Upper lobe of left lung (tissue), 6 donors: Measurements from ENCODE around the gene EIF2B4. TPM values are rescaled to one million over a fixed set of nuclear protein-coding genes. Genes with fewer than 3 reads are reported as not detected.

Experiments
- ATAC-seq, 2 donors: fragments of 200-7000 bp; cut with Tn5 transposase; one replicate each; pipeline ENCODE4 v1.9.1; 2022; ENCODE audit warnings: mild to moderate bottlenecking in 2 of 2, moderate library complexity in 2 of 2; ENCODE audit not compliant: low FRiP score in 2 of 2
- DNase-seq, 2 donors: peaks; one replicate each; pipeline ENCODE4 v3.0.0-alpha.2; 2019 to 2020
- H3K27ac ChIP-seq, 4 donors: fragments of 200-600 bp; sonication (generic); one replicate each; pipeline ENCODE4 v1.5.1; 2016 to 2019
- H3K27me3 ChIP-seq, 4 donors: fragments of 200-600 bp; sonication (generic); one replicate each; pipeline ENCODE4 v1.5.1; 2017 to 2019
- H3K36me3 ChIP-seq, 4 donors: fragments of 200-600 bp; sonication (generic); one replicate each; pipeline ENCODE4 v1.5.1; 2016 to 2019
- H3K4me1 ChIP-seq, 4 donors: fragments of 200-600 bp; sonication (generic); one replicate each; pipeline ENCODE4 v1.5.1; 2018 to 2019
- H3K4me3 ChIP-seq, 4 donors: fragments of 200-600 bp; sonication (generic); one replicate each; pipeline ENCODE4 v1.5.1; 2017 to 2019; ENCODE audit warnings: mild to moderate bottlenecking in 2 of 4, moderate library complexity in 1 of 4
- H3K9me3 ChIP-seq, 4 donors: fragments of 200-600 bp; sonication (generic); one replicate each; pipeline ENCODE4 v1.5.1; 2018 to 2019
- EP300 ChIP-seq, 4 donors: sonication (generic); formaldehyde crosslinking; IDR thresholded peaks; one replicate each; pipeline ENCODE4 v1.5.1; 2017; ENCODE audit warnings: antibody characterized with exemption in 4 of 4, control low read depth in 2 of 4
- POLR2A ChIP-seq, 4 donors: fragments of 450-650 bp; IDR thresholded peaks; one replicate each; pipeline ENCODE4 v1.5.1; 2016 to 2017; ENCODE audit warnings: antibody characterized with exemption in 4 of 4, mild to moderate bottlenecking in 2 of 4
- POLR2AphosphoS5 ChIP-seq, 2 donors: sonication (generic); formaldehyde crosslinking; IDR thresholded peaks; one replicate each; pipeline ENCODE4 v1.5.1; 2017; ENCODE audit warnings: antibody characterized with exemption in 2 of 2
- WGBS, 2 donors: methylation state at CpG; one replicate each; pipeline ENCODE4 v1.1.5; 2017 to 2018; 5-methylcytosine and 5-hydroxymethylcytosine counted together
- total RNA-seq, 6 donors: library from RNA; depleted of rRNA in 4 of 6; stranded (reverse); fragments of >200 nt in 4 of 6; gene quantifications; one replicate each; pipeline versions ENCODE4 v1.1.0 to v1.2.1, GENCODE V29; 2016 to 2021
- TF ChIP-seq, protein P1 (sequence below), 6 experiments: fragments of 450-650 bp in 4 of 6; fragments of 200-600 bp in 2 of 6; sonication (generic) in 2 of 6; IDR thresholded peaks; one replicate each; pipeline ENCODE4 v1.5.1; 2016 to 2019; ENCODE audit warnings: antibody characterized with exemption in 6 of 6
- donor health status: DM: no; HTN: no; CAD: no; lungs with moderate emphysema.
- donor health status: DM: no; HTN: yes; CAD: no; lungs with severe emphysema.

Gene EIF2B4
- total RNA-seq, result 10 to 100 TPM; 24.8 to 48.2 (median 29.8) TPM

DNA sequence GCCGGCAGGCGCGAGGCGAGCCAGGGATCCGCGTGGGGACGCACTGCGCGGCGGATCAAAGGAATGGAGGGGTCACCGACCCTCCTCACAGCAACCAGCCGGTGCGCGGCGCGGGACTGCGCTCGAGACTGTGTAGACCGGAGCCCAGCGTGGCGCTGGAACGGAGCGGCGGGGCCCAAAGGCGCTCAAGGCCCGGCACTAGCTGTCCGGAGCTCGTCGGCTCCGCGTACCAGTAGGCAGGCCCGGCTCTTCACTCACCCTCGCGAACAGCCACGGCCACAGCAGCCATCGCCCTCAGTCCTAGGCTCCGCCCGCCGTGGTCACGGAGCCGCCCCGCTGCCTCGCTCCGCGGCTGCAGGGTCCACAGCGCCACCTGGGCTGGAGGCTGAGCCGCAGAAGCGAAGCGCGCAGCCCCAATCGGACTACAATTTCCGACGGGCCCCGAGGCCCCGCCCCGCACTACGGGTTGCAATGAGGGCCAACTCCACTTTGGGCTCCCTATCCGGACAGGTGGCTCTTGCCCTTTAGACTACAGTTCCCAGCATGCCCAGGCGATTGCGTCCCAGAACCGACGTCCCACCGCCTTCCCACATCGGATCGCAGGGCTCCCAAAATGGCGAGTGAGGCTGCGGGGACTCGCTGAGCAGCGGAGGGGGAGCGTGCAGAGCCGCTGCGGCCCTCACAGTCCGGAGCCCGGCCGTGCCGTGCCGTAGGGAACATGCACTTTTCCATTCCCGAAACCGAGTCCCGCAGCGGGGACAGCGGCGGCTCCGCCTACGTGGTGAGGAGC, at the start of gene EIF2B4, which contains the start of gene SNX17:
Gene EIF2B4, minus strand, starts transcription at position 313 of the 790 bp plus-strand sequence. Its CDS starts 24 bp downstream, at position 289.
Gene SNX17, plus strand, starts transcription at position 591 of the 790 bp plus-strand sequence. Its CDS starts 128 bp downstream, at position 719.
- DNase-seq, result peak; percentile 99 to 100
- H3K9me3 ChIP-seq, result no peaks in the 10 kb centered on the region
- H3K27ac ChIP-seq, result peak within 1 kb of the TSS; percentile 88 to 96 (median 94)
- peaks cover 35 to 66% (median 57%) of the 10 kb centered on the region in 4 donors for H3K36me3 ChIP-seq
- TF ChIP-seq EP300 (IDR thresholded peaks at IDR 0.05) (peak in 1 of 4 donors; percentile 79), POLR2A (IDR thresholded peaks at IDR 0.05) (peak in 3 of 4 donors; percentile 74 to 81 (median 75)), POLR2AphosphoS5 (IDR thresholded peaks at IDR 0.05) (peak; percentile 96 to 97)
- TF ChIP-seq, protein P1, sequence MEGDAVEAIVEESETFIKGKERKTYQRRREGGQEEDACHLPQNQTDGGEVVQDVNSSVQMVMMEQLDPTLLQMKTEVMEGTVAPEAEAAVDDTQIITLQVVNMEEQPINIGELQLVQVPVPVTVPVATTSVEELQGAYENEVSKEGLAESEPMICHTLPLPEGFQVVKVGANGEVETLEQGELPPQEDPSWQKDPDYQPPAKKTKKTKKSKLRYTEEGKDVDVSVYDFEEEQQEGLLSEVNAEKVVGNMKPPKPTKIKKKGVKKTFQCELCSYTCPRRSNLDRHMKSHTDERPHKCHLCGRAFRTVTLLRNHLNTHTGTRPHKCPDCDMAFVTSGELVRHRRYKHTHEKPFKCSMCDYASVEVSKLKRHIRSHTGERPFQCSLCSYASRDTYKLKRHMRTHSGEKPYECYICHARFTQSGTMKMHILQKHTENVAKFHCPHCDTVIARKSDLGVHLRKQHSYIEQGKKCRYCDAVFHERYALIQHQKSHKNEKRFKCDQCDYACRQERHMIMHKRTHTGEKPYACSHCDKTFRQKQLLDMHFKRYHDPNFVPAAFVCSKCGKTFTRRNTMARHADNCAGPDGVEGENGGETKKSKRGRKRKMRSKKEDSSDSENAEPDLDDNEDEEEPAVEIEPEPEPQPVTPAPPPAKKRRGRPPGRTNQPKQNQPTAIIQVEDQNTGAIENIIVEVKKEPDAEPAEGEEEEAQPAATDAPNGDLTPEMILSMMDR (IDR thresholded peaks at IDR 0.05), result peak; percentile 38 to 92 (median 81)
- peaks cover 28 to 45% (median 32%) of the 10 kb centered on the region in 4 donors for H3K4me1 ChIP-seq
- peak; percentile 98 to 99 for ATAC-seq
- H3K4me3 ChIP-seq, result peak within 1 kb of the TSS; percentile 71 to 98 (median 93)
- 0% methylated on average over 35 to 41 of the region's 85 CpGs for WGBS, 2 donors
- no peaks in the 10 kb centered on the region for H3K27me3 ChIP-seq

DNA sequence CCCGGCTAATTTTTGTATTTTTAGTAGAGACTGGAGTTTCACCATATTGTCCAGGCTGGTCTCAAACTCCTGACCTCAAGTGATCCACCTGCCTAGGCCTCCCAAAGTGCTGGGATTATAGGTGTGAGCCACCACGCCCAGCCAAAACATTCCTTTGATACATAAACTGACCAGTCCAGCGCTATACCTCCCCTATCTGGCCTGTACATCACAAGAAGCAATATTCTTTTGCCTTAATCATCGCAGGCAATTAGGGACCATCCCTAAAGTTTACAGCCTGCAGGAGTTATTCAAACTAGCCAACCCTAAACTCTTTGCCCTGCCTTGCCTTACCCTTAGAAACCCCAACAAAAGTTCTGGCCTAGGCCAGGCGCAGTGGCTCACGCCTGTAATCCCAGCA, 46.0 kb upstream of the EIF2B4 start:
- Histone ChIP-seq H3K27ac (no peak overlapping the region), H3K27me3 (no peaks in the 10 kb centered on the region), H3K4me1 (no peaks in the 10 kb centered on the region), H3K36me3 (no peaks in the 10 kb centered on the region), H3K4me3 (no peak overlapping the region), H3K9me3 (no peaks in the 10 kb centered on the region)
- ATAC-seq, result no peak
- 98 to 99% methylated on average over 6 of the region's 6 CpGs for WGBS, 2 donors
- TF ChIP-seq POLR2A (IDR thresholded peaks at IDR 0.05) (no peak), EP300 (IDR thresholded peaks at IDR 0.05) (no peak), POLR2AphosphoS5 (IDR thresholded peaks at IDR 0.05) (no peak)
- TF ChIP-seq, protein P1 (IDR thresholded peaks at IDR 0.05), result no peak
- DNase-seq, result no peak

DNA sequence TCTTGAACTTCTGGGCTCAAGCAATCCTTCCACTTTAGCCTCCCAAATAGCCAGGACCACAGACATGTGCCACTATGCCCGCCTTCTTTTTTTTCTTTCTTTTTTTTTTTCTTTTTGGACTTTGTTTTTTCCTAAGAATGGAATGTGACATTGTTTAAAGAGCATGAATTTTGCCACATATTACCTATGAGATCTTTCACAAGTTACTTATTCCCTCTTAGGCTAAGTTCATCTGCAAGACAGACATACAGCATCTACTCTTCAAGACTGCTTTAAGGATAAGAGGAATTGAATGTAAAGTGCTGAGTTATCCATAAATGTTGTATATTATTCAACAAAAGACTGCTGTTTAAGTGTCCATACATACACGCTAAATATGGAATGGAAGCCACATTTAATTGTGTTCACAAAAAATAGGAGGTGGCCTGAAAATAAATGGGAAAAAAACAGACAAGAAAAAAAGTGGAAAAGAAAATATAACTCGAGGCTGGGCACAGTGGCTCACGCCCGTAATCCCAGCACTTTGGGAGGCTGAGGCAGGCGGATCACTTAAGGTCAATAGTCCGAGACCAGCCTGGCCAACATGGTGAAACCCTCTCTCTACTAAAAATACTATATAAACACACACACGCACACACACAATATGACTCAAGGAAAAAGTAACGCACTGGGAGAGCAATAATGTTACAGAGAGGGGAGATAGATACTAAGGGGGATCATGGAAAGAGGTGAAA, 42.4 kb upstream of the EIF2B4 start:
- Histone ChIP-seq H3K27ac (no peak overlapping the region), H3K9me3 (no peaks in the 10 kb centered on the region), H3K36me3 (peaks cover 0 to under 1% (median 0%) of the 10 kb centered on the region in 4 donors), H3K27me3 (no peaks in the 10 kb centered on the region), H3K4me3 (no peak overlapping the region), H3K4me1 (peaks cover 12 to 18% (median 16%) of the 10 kb centered on the region in 4 donors)
- no peak for ATAC-seq
- WGBS, 2 donors, result 85 to 90% methylated on average over 9 of the region's 9 CpGs
- no peak for DNase-seq
- TF ChIP-seq POLR2AphosphoS5 (IDR thresholded peaks at IDR 0.05) (no peak), EP300 (IDR thresholded peaks at IDR 0.05) (no peak), POLR2A (IDR thresholded peaks at IDR 0.05) (no peak)
- TF ChIP-seq, protein P1 (IDR thresholded peaks at IDR 0.05), result no peak

DNA sequence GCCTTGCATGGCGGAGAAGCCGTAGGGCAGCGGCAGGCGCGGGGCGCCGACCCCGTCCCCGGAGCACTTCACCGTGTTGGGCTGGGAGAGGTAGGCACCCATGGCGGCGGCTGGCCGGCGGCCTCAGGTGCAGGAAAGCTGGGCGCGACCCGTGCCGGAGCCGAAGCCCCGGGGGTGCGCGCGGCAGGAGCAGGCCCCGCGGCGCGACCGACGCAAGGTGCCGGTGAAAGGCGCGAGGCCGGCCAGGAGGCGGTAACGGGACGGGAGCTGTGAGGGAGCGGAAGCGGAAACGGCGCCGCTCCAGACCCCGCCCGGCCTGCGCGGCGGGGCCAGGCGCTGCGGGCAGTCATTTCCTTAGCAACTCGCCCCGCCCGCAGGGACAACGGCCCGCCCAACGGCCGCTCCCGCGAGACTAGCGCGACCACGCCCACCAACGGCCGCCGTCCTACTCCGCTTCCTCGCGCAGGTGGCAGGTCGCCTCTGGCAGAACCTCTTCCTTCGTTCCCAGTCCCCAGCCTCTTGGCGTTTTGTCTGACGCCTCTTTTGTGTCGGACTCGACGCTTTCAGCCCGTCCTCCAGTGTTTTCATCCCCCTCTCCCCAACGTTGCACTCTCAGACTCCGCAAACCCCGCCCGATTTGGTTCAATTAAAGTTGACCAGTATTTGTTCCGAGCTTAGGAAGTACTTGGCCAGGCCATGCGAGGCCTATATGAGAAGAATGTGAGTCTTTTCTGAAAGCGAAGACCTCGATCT, 39.4 kb upstream of the EIF2B4 start, which contains the start of gene PPM1G:
Gene PPM1G, minus strand, starts transcription at position 271 of the 753 bp plus-strand sequence. Its CDS starts 169 bp downstream, at position 102.
- Histone ChIP-seq H3K27me3 (no peaks in the 10 kb centered on the region), H3K4me1 (peaks cover 21 to 31% (median 23%) of the 10 kb centered on the region in 4 donors), H3K9me3 (no peaks in the 10 kb centered on the region), H3K4me3 (peak within 1 kb of the TSS; percentile 74 to 99 (median 93)), H3K27ac (peak within 1 kb of the TSS; percentile 83 to 93 (median 87)), H3K36me3 (peaks cover 0 to 13% (median 1%) of the 10 kb centered on the region in 4 donors)
- ATAC-seq, result peak; percentile 99 to 100
- 1 to 2% methylated on average over 18 to 64 of the region's 82 CpGs for WGBS, 2 donors
- TF ChIP-seq POLR2A (IDR thresholded peaks at IDR 0.05) (peak in 3 of 4 donors; percentile 29 to 81 (median 34)), EP300 (IDR thresholded peaks at IDR 0.05) (peak in 1 of 4 donors; percentile 32), POLR2AphosphoS5 (IDR thresholded peaks at IDR 0.05) (peak; percentile 79 to 87)
- TF ChIP-seq, protein P1 (IDR thresholded peaks at IDR 0.05), result peak in 4 of 6 experiments; percentile 13 to 46 (median 36)
- peak; percentile 95 to 100 for DNase-seq
